Heart left ventricle (tissue), 13 donors: ENCODE data around the gene OSBPL9.

ENCODE experiments used
- CTCF ChIP-seq, 12 donors: fragments of 200-600 bp; sonication (generic) in 4 of 12; IDR thresholded peaks; one replicate each; pipeline versions ENCODE4 v1.5.0 to v1.8.0; 2018 to 2022; ENCODE audit warnings: antibody characterized with exemption in 12 of 12, mild to moderate bottlenecking in 5 of 12
- POLR2A ChIP-seq, 2 donors: fragments of 450-650 bp; IDR thresholded peaks; one replicate each; pipeline ENCODE4 v1.6.1; 2017; ENCODE audit warnings: antibody characterized with exemption in 2 of 2, mild to moderate bottlenecking in 2 of 2, moderate library complexity in 2 of 2
- donor health status: ischemic (EF 13 %, LVEDD 7.1; RV severe dilation, severe dysfunction).
- donor health status: DM: no; HTN: yes; CAD: no.
- donor health status: DM: no; HTN: no; CAD: no.
- donor health status: ischemic (EF 25% LVEDD 6.9; RV normal size, moderate dysfunction).
- donor health status: ischemic (EF 25% LVEDD 5.7; RV mildly dilated, moderate dysfunction).
- donor health status: ischemic (EF 35%, LVEDD 5.7; RV mildly dilated, moderate dysfunction).
- donor health status: nonischemic (EF 11% LVEDD 7.7; RV severe dilation, severe dysfunction).
- donor health status: DM: yes; HTN: yes; CAD: no.
- donor health status: PGD.
- donor health status: ischemic (EF 29% LVEDD 5.4; RV normal size, mild dysfunction).
- donor health status: nonischemic (EF 23%, LVEDD 6.1; RV moderate dilation, normal function).

GRCh38 chr1:51708911-51709760 is 92.2 kb downstream of the OSBPL9 start:
- no peak for TF ChIP-seq CTCF (IDR thresholded peaks at IDR 0.05)
- TF ChIP-seq POLR2A (IDR thresholded peaks at IDR 0.05) = no peak
